Ovary (tissue), 3 donors: ENCODE measurements around the gene XXYLT1.

Source experiments
- CTCF ChIP-seq, 3 donors: fragments of 450-650 bp in 2 of 3; fragments of 200-600 bp in 1 of 3; IDR thresholded peaks; one replicate each; pipeline versions ENCODE4 v1.5.1 to v1.8.0; 2016 to 2022; ENCODE audit warnings: antibody characterized with exemption in 3 of 3, mild to moderate bottlenecking in 1 of 3
- EP300 ChIP-seq: sonication (generic); formaldehyde crosslinking; IDR thresholded peaks from one replicate; pipeline ENCODE4 v1.6.1; 2017; ENCODE audit warnings: antibody characterized with exemption
- POLR2A ChIP-seq: fragments of 450-650 bp; IDR thresholded peaks from one replicate; pipeline ENCODE4 v1.6.1; 2017; ENCODE audit warnings: antibody characterized with exemption, mild to moderate bottlenecking, moderate library complexity
- donor health status: DM: no; HTN: no; CAD: no.

GRCh38 chr3:195143221-195143620 lies 127.7 kb downstream of the XXYLT1 start:
- TF ChIP-seq CTCF (IDR thresholded peaks at IDR 0.05) (no peak), POLR2A (no peak), EP300 (no peak)
